ENCODE measurements around the gene OPCML. TPM values are rescaled to one million over a fixed set of nuclear protein-coding genes. Genes with fewer than 3 reads are reported as not detected.

The OPCML gene
- total and polyA plus RNA-seq, 9 donors: 0.59 to 3.5 (median 1.5) TPM

GRCh38 chr11:132718711-132719671 is 813.3 kb downstream of the OPCML start:
- Histone ChIP-seq H3K4me1 (ENCODE audit: control insufficient read depth, insufficient read depth, low read length) (no peaks in the 10 kb centered on the region), H3K27me3 (ENCODE audit: control insufficient read depth, insufficient read depth, low read length) (peaks cover 9% of the 10 kb centered on the region), H3K4me3 (ENCODE audit: low read length) (no peak overlapping the region), H3K9me3 (replicated peaks; ENCODE audit: control insufficient read depth, low read depth, low read length) (no peaks in the 10 kb centered on the region), H3K27ac (ENCODE audit: low read length) (no peak overlapping the region), H3K36me3 (ENCODE audit: control insufficient read depth, insufficient read depth, low read length) (no peaks in the 10 kb centered on the region)
- 47% methylated on average over 23 of the region's 27 CpGs for WGBS (ENCODE audit: insufficient coverage)
- peak; percentile 9 for DNase-seq

DNA sequence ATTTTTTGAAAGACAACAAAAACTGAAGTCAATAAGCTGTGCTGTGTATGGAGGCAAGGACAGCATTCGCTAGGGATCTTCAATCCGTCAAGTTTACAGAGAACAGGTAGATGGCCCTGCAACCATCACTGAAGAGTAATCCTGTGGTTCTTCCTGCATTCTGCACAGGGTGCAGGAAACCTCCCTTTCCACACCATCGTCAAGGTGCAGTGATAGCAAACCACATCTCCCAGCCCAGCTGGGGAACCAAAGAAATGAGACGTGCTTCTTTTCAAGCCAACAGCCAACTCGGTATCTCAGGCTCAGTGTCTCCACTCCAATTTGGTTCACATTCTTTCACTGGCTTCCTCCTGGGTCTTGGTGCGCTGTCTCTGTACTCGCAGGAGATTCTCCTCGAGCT is 814.5 kb downstream of the OPCML start:
- Histone ChIP-seq H3K9me3 (replicated peaks; ENCODE audit: control insufficient read depth, low read depth, low read length) (no peaks in the 10 kb centered on the region), H3K4me1 (ENCODE audit: control insufficient read depth, insufficient read depth, low read length) (no peaks in the 10 kb centered on the region), H3K4me3 (ENCODE audit: low read length) (no peak overlapping the region), H3K27ac (ENCODE audit: low read length) (no peak overlapping the region), H3K27me3 (ENCODE audit: control insufficient read depth, insufficient read depth, low read length) (peaks cover 13% of the 10 kb centered on the region), H3K36me3 (ENCODE audit: control insufficient read depth, insufficient read depth, low read length) (no peaks in the 10 kb centered on the region)
- WGBS (ENCODE audit: insufficient coverage): 71% methylated on average over 5 of the region's 8 CpGs
- no peak for DNase-seq

DNA sequence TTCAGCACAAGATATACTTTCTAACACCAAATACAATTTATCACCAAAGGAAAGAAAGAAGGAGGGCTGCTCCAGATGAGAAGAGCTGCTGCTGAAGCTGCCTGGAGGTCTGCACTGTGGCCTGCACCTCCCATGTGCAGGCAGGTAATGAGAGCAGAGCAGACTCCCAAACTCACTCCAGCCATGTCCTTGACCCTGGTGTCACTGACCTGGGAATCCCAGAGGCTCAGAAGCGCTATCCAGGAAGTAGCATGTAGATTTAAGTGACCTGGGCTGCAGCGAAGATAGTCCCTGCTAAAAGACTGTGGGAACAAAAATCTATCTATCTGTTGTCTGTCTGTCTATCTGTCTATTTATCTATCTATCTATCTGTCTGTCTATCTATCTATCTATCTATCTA is 816.3 kb downstream of the OPCML start:
- no CpG with 5 or more reads among the region's 2 CpGs for WGBS (ENCODE audit: insufficient coverage)
- Histone ChIP-seq H3K4me3 (ENCODE audit: low read length) (no peak overlapping the region), H3K4me1 (ENCODE audit: control insufficient read depth, insufficient read depth, low read length) (peaks cover 2% of the 10 kb centered on the region), H3K9me3 (replicated peaks; ENCODE audit: control insufficient read depth, low read depth, low read length) (no peaks in the 10 kb centered on the region), H3K27me3 (ENCODE audit: control insufficient read depth, insufficient read depth, low read length) (peaks cover 23% of the 10 kb centered on the region), H3K36me3 (ENCODE audit: control insufficient read depth, insufficient read depth, low read length) (no peaks in the 10 kb centered on the region), H3K27ac (ENCODE audit: low read length) (no peak overlapping the region)
- no peak for DNase-seq

DNA sequence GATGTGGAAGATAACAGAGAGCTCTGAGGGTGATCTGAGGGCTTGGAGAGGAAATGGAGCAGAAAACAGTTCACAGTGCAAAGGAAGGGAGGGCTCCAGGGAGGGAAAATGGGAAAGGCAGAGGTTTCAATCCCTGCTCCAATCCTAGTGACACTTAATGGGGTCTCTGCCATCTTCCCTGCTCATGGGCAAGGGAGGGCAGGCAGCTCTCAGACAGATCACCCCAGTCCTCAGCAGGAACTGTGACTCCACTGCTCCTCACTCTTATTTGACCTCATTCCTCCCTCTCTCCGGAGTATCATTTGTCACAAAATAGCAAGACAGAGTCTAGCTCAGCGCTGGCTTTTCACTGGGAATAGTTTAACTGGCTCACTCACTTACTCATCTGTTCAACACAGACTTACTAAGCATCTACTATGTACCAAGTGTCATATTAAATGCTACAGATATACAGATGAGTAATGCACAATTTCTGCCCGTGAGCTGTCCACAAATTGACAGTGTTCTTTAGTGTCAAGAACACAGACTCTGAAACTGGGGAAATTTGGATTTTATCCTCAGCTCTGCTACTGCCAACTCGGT is 817.4 kb downstream of the OPCML start:
- Histone ChIP-seq H3K9me3 (replicated peaks; ENCODE audit: control insufficient read depth, low read depth, low read length) (no peaks in the 10 kb centered on the region), H3K36me3 (ENCODE audit: control insufficient read depth, insufficient read depth, low read length) (no peaks in the 10 kb centered on the region), H3K27ac (ENCODE audit: low read length) (no peak overlapping the region), H3K27me3 (ENCODE audit: control insufficient read depth, insufficient read depth, low read length) (peaks cover 25% of the 10 kb centered on the region), H3K4me3 (ENCODE audit: low read length) (no peak overlapping the region), H3K4me1 (ENCODE audit: control insufficient read depth, insufficient read depth, low read length) (peaks cover 2% of the 10 kb centered on the region)
- WGBS (ENCODE audit: insufficient coverage): 60% methylated on average over 3 of the region's 4 CpGs
- DNase-seq: peak; percentile 2

DNA sequence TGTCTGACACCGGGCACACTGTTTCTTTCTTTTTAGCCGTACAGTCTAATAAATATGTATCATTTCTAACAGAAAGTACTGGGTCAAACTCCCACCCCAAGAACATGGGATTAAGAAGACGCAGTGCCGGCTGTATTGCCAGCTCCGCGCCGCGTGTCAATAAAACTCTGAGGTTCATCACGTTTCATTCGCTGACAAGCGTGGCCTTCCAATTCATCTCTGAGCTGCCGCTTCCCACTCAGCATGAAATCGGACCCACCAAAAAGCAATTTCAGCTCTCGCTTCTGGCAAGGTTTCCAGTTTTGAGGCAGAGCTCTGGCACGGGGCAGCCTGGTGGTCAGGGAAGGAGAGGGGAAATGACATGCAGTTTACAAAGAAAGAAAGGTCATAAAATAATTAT is 819.8 kb downstream of the OPCML start:
- H3K27me3 ChIP-seq (ENCODE audit: control insufficient read depth, insufficient read depth, low read length): peaks cover 27% of the 10 kb centered on the region
- DNase-seq: peak; percentile 7
- no peaks in the 10 kb centered on the region for H3K36me3 ChIP-seq (ENCODE audit: control insufficient read depth, insufficient read depth, low read length)
- no peak overlapping the region for H3K4me3 ChIP-seq (ENCODE audit: low read length)
- peaks cover 2% of the 10 kb centered on the region for H3K4me1 ChIP-seq (ENCODE audit: control insufficient read depth, insufficient read depth, low read length)
- H3K27ac ChIP-seq (ENCODE audit: low read length): no peak overlapping the region
- H3K9me3 ChIP-seq (replicated peaks; ENCODE audit: control insufficient read depth, low read depth, low read length): no peaks in the 10 kb centered on the region
- 71% methylated on average over 9 of the region's 15 CpGs for WGBS (ENCODE audit: insufficient coverage)

GRCh38 chr11:132704781-132705375 is 827.4 kb downstream of the OPCML start:
- Histone ChIP-seq H3K36me3 (ENCODE audit: control insufficient read depth, insufficient read depth, low read length) (no peaks in the 10 kb centered on the region), H3K27ac (ENCODE audit: low read length) (no peak overlapping the region), H3K4me1 (ENCODE audit: control insufficient read depth, insufficient read depth, low read length) (no peaks in the 10 kb centered on the region), H3K27me3 (ENCODE audit: control insufficient read depth, insufficient read depth, low read length) (peaks cover 4% of the 10 kb centered on the region), H3K9me3 (replicated peaks; ENCODE audit: control insufficient read depth, low read depth, low read length) (peaks cover 5% of the 10 kb centered on the region), H3K4me3 (ENCODE audit: low read length) (no peak overlapping the region)
- WGBS (ENCODE audit: insufficient coverage): 69% methylated on average over 3 of the region's 5 CpGs
- DNase-seq: no peak

GRCh38 chr11:132692891-132693290 is 839.4 kb downstream of the OPCML start:
- Histone ChIP-seq H3K27me3 (ENCODE audit: control insufficient read depth, insufficient read depth, low read length) (no peaks in the 10 kb centered on the region), H3K4me1 (ENCODE audit: control insufficient read depth, insufficient read depth, low read length) (no peaks in the 10 kb centered on the region), H3K4me3 (ENCODE audit: low read length) (no peak overlapping the region), H3K27ac (ENCODE audit: low read length) (no peak overlapping the region), H3K9me3 (replicated peaks; ENCODE audit: control insufficient read depth, low read depth, low read length) (no peaks in the 10 kb centered on the region), H3K36me3 (ENCODE audit: control insufficient read depth, insufficient read depth, low read length) (no peaks in the 10 kb centered on the region)
- DNase-seq: no peak
- no CpG with 5 or more reads among the region's 1 CpG for WGBS (ENCODE audit: insufficient coverage)

- no peak for DNase-seq
- WGBS (ENCODE audit: insufficient coverage): 83% methylated on average over 5 of the region's 6 CpGs
- Histone ChIP-seq H3K4me3 (ENCODE audit: low read length) (no peak overlapping the region), H3K27ac (ENCODE audit: low read length) (no peak overlapping the region), H3K27me3 (ENCODE audit: control insufficient read depth, insufficient read depth, low read length) (no peaks in the 10 kb centered on the region), H3K4me1 (ENCODE audit: control insufficient read depth, insufficient read depth, low read length) (no peaks in the 10 kb centered on the region), H3K36me3 (ENCODE audit: control insufficient read depth, insufficient read depth, low read length) (no peaks in the 10 kb centered on the region), H3K9me3 (replicated peaks; ENCODE audit: control insufficient read depth, low read depth, low read length) (no peaks in the 10 kb centered on the region)
These were observed 840.3 kb downstream of the OPCML start for GRCh38 chr11:132691848-132692550.

DNA sequence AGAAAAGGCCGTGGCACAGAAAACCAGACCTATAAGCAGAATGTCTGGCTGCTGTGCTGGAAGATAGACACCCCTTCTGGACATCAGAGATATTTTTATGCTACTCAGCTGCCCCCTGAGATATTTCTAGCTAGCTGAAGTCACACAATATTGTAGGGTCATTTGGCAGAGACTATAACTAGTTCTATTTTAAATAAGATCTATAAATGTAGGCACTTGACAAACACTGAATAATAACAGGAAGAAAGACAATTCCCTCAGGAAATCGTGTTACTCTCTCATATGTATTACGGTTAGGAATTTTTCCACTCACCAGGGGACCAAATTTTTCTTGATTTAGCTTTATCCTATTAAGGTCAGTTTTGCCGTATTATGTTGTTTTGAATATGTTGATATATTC is 845.4 kb downstream of the OPCML start:
- no peaks in the 10 kb centered on the region for H3K27me3 ChIP-seq (ENCODE audit: control insufficient read depth, insufficient read depth, low read length)
- no peak overlapping the region for H3K4me3 ChIP-seq (ENCODE audit: low read length)
- H3K4me1 ChIP-seq (ENCODE audit: control insufficient read depth, insufficient read depth, low read length): peaks cover 5% of the 10 kb centered on the region
- no peaks in the 10 kb centered on the region for H3K36me3 ChIP-seq (ENCODE audit: control insufficient read depth, insufficient read depth, low read length)
- WGBS (ENCODE audit: insufficient coverage): no CpG with 5 or more reads among the region's 4 CpGs
- DNase-seq: peak; percentile 51
- H3K27ac ChIP-seq (ENCODE audit: low read length): peak overlapping the region; percentile 45
- no peaks in the 10 kb centered on the region for H3K9me3 ChIP-seq (replicated peaks; ENCODE audit: control insufficient read depth, low read depth, low read length)

GRCh38 chr11:132685174-132685611 is 847.1 kb downstream of the OPCML start:
- no peak overlapping the region for H3K27ac ChIP-seq (ENCODE audit: low read length)
- peak; percentile 19 for DNase-seq
- no peak overlapping the region for H3K4me3 ChIP-seq (ENCODE audit: low read length)
- no peaks in the 10 kb centered on the region for H3K27me3 ChIP-seq (ENCODE audit: control insufficient read depth, insufficient read depth, low read length)
- H3K36me3 ChIP-seq (ENCODE audit: control insufficient read depth, insufficient read depth, low read length): no peaks in the 10 kb centered on the region
- peaks cover 5% of the 10 kb centered on the region for H3K4me1 ChIP-seq (ENCODE audit: control insufficient read depth, insufficient read depth, low read length)
- H3K9me3 ChIP-seq (replicated peaks; ENCODE audit: control insufficient read depth, low read depth, low read length): no peaks in the 10 kb centered on the region
- no CpG with 5 or more reads among the region's 3 CpGs for WGBS (ENCODE audit: insufficient coverage)

Data from muscle of leg (tissue), 11 donors.